Thymus (tissue), 14 donors: ENCODE measurements around the gene ORC5. TPM values are rescaled to one million over a fixed set of nuclear protein-coding genes. Genes with fewer than 3 reads are reported as not detected.

Source experiments
- DNase-seq, 9 donors: peaks; one replicate each; pipeline ENCODE4 v3.0.0-alpha.2; 2013; ENCODE audit warnings: low spot score in 9 of 9, low read depth in 6 of 9, missing footprints in 1 of 9
- H3K27ac ChIP-seq, 2 donors: one replicate each; pipeline ENCODE4 v1.5.1; 2013; ENCODE audit warnings: control low read depth in 1 of 2, low read depth in 1 of 2, low read length in 1 of 2, mild to moderate bottlenecking in 1 of 2, moderate library complexity in 1 of 2
- H3K27me3 ChIP-seq, 2 donors: one replicate each; pipeline ENCODE4 v1.5.1; 2013; ENCODE audit warnings: low read length in 1 of 2; ENCODE audit not compliant: control insufficient read depth in 2 of 2, insufficient read depth in 1 of 2
- H3K36me3 ChIP-seq, 2 donors: one replicate each; pipeline ENCODE4 v1.5.1; 2013; ENCODE audit warnings: low read length in 1 of 2, mild to moderate bottlenecking in 1 of 2, moderate library complexity in 1 of 2; ENCODE audit not compliant: control insufficient read depth in 2 of 2, insufficient read depth in 2 of 2
- H3K4me1 ChIP-seq, 2 donors: one replicate each; pipeline ENCODE4 v1.5.1; 2013; ENCODE audit warnings: low read length in 2 of 2; ENCODE audit not compliant: control insufficient read depth in 2 of 2, insufficient read depth in 2 of 2
- H3K4me3 ChIP-seq, 2 donors: one replicate each; pipeline ENCODE4 v1.5.1; 2013; ENCODE audit warnings: low read length in 2 of 2, control low read depth in 1 of 2, mild to moderate bottlenecking in 1 of 2
- H3K9me3 ChIP-seq, 2 donors: one replicate each; pipeline ENCODE4 v1.5.1; 2013; ENCODE audit warnings: low read length in 1 of 2, mild to moderate bottlenecking in 1 of 2; ENCODE audit not compliant: control insufficient read depth in 2 of 2, insufficient read depth in 1 of 2
- WGBS: extraction: QIAGEN DNeasy Blood & Tissue Kit; methylation state at CpG from one replicate; pipeline ENCODE4 v1.1.7; 2013; 5-methylcytosine and 5-hydroxymethylcytosine counted together
- long read RNA-seq, 10 donors: transcript quantifications; one replicate each; lab custom pipeline, GENCODE V29; 2026
- polyA plus RNA-seq: library from polyadenylated mRNA; stranded (reverse); fragments of 200-250 nt; gene quantifications from one replicate; pipeline ENCODE4 v1.2.3, GENCODE V29; 2013
- total RNA-seq: library from RNA; stranded (reverse); fragments of 120-200 nt; gene quantifications from one replicate; pipeline ENCODE4 v1.2.4, GENCODE V29; 2013
- donor health status: healthy.

The ORC5 gene
- total RNA-seq (23.0 TPM), polyA plus RNA-seq (13.4 TPM)
- long read RNA-seq, donor 1 = 0 reads
- long read RNA-seq, donor 2 = 0 reads
- long read RNA-seq, donor 3, transcript ORC5-201 (14 exons, 1,958 nt) = major isoform, 10 of 10 reads
- long read RNA-seq, donor 3, partial matches to known transcripts = 0 of 10 reads
- long read RNA-seq, donor 3, other reads (novel, unspliced or antisense) = 0 of 10 reads
- long read RNA-seq, donor 4, partial matches to known transcripts = 0 of 3 reads
- long read RNA-seq, donor 4, other reads (novel, unspliced or antisense) = 0 of 3 reads
- long read RNA-seq, donor 5, transcript ORC5-201 (14 exons, 1,958 nt) = major isoform, 10 of 11 reads
- long read RNA-seq, donor 5, partial matches to known transcripts = 0 of 11 reads
- long read RNA-seq, donor 5, other reads (novel, unspliced or antisense) = 0 of 11 reads
- long read RNA-seq, donor 6, transcript ORC5-201 (14 exons, 1,958 nt) = major isoform, 9 of 10 reads
- long read RNA-seq, donor 6, partial matches to known transcripts = 0 of 10 reads
- long read RNA-seq, donor 6, other reads (novel, unspliced or antisense) = 0 of 10 reads
- long read RNA-seq, donor 7, partial matches to known transcripts = 5 of 6 reads
- long read RNA-seq, donor 7, other reads (novel, unspliced or antisense) = 0 of 6 reads
- long read RNA-seq, donor 8, partial matches to known transcripts = 0 of 2 reads
- long read RNA-seq, donor 8, other reads (novel, unspliced or antisense) = 0 of 2 reads
- long read RNA-seq, donor 9, partial matches to known transcripts = 0 of 3 reads
- long read RNA-seq, donor 9, other reads (novel, unspliced or antisense) = 0 of 3 reads
- long read RNA-seq, donor 10, partial matches to known transcripts = 0 of 5 reads
- long read RNA-seq, donor 10, other reads (novel, unspliced or antisense) = 0 of 5 reads

GRCh38 chr7:104207731-104208420, at the start of gene ORC5:
Gene ORC5, minus strand, starts transcription at chr7:104208013. Its CDS starts 109 bp downstream, at chr7:104207904.
- peak within 1 kb of the TSS; percentile 71 to 90 for H3K4me3 ChIP-seq
- peak within 1 kb of the TSS; percentile 62 to 76 for H3K27ac ChIP-seq
- H3K36me3 ChIP-seq = peaks cover 6% of the 10 kb centered on the region in 2 donors
- H3K27me3 ChIP-seq = no peaks in the 10 kb centered on the region
- DNase-seq = peak; percentile 49 to 89 (median 67)
- no peaks in the 10 kb centered on the region for H3K9me3 ChIP-seq
- under 1% methylated on average over 47 of the region's 47 CpGs for WGBS
- H3K4me1 ChIP-seq = peaks cover 6 to 7% of the 10 kb centered on the region in 2 donors

- Histone ChIP-seq H3K27ac (no peak overlapping the region), H3K27me3 (no peaks in the 10 kb centered on the region), H3K4me3 (no peak overlapping the region), H3K9me3 (no peaks in the 10 kb centered on the region), H3K4me1 (no peaks in the 10 kb centered on the region), H3K36me3 (no peaks in the 10 kb centered on the region)
- no peak for DNase-seq
- WGBS = 91% methylated on average over 5 of the region's 5 CpGs
Observed at GRCh38 chr7:104255616-104256015, 47.8 kb upstream of the ORC5 start.

- DNase-seq = no peak
- no peaks in the 10 kb centered on the region for H3K36me3 ChIP-seq
- H3K4me1 ChIP-seq = no peaks in the 10 kb centered on the region
- no peaks in the 10 kb centered on the region for H3K9me3 ChIP-seq
- no peak overlapping the region for H3K4me3 ChIP-seq
- no peaks in the 10 kb centered on the region for H3K27me3 ChIP-seq
- no peak overlapping the region for H3K27ac ChIP-seq
- WGBS = 93% methylated on average over 4 of the region's 4 CpGs
Observed at GRCh38 chr7:104255194-104255593, 47.4 kb upstream of the ORC5 start.

GRCh38 chr7:104254696-104255095, 46.9 kb upstream of the ORC5 start:
- H3K27ac ChIP-seq = no peak overlapping the region
- H3K4me3 ChIP-seq = no peak overlapping the region
- H3K36me3 ChIP-seq = no peaks in the 10 kb centered on the region
- H3K9me3 ChIP-seq = no peaks in the 10 kb centered on the region
- no peaks in the 10 kb centered on the region for H3K27me3 ChIP-seq
- no peaks in the 10 kb centered on the region for H3K4me1 ChIP-seq
- 94% methylated on average over 1 of the region's 1 CpG for WGBS
- DNase-seq = no peak

GRCh38 chr7:104252409-104253134, 44.8 kb upstream of the ORC5 start:
- 87% methylated on average over 4 of the region's 4 CpGs for WGBS
- H3K27me3 ChIP-seq = no peaks in the 10 kb centered on the region
- no peaks in the 10 kb centered on the region for H3K4me1 ChIP-seq
- no peak overlapping the region for H3K4me3 ChIP-seq
- H3K27ac ChIP-seq = no peak overlapping the region
- H3K36me3 ChIP-seq = no peaks in the 10 kb centered on the region
- H3K9me3 ChIP-seq = no peaks in the 10 kb centered on the region
- DNase-seq = no peak

- H3K4me1 ChIP-seq = no peaks in the 10 kb centered on the region
- no peaks in the 10 kb centered on the region for H3K36me3 ChIP-seq
- WGBS = 84% methylated on average over 3 of the region's 3 CpGs
- no peak overlapping the region for H3K27ac ChIP-seq
- H3K27me3 ChIP-seq = no peaks in the 10 kb centered on the region
- no peak overlapping the region for H3K4me3 ChIP-seq
- no peak for DNase-seq
- no peaks in the 10 kb centered on the region for H3K9me3 ChIP-seq
Observed at GRCh38 chr7:104242638-104243037, 34.8 kb upstream of the ORC5 start.

GRCh38 chr7:104241538-104242209, 33.9 kb upstream of the ORC5 start:
- H3K9me3 ChIP-seq = no peaks in the 10 kb centered on the region
- WGBS = 96% methylated on average over 4 of the region's 4 CpGs
- no peaks in the 10 kb centered on the region for H3K27me3 ChIP-seq
- H3K4me1 ChIP-seq = no peaks in the 10 kb centered on the region
- H3K27ac ChIP-seq = no peak overlapping the region
- no peak for DNase-seq
- H3K4me3 ChIP-seq = no peak overlapping the region
- no peaks in the 10 kb centered on the region for H3K36me3 ChIP-seq

- no peaks in the 10 kb centered on the region for H3K4me1 ChIP-seq
- WGBS = 80% methylated on average over 3 of the region's 3 CpGs
- H3K4me3 ChIP-seq = no peak overlapping the region
- no peaks in the 10 kb centered on the region for H3K27me3 ChIP-seq
- no peaks in the 10 kb centered on the region for H3K9me3 ChIP-seq
- H3K27ac ChIP-seq = no peak overlapping the region
- DNase-seq = no peak
- no peaks in the 10 kb centered on the region for H3K36me3 ChIP-seq
Observed at GRCh38 chr7:104241135-104241534, 33.3 kb upstream of the ORC5 start.
